ENCODE results near the gene FAM3B. TPM values are rescaled to one million over a fixed set of nuclear protein-coding genes. Genes with fewer than 3 reads are reported as not detected.

Gene FAM3B
- total RNA-seq, 2 donors from 2014 or later, result 1.5 to 11.8 TPM

DNA sequence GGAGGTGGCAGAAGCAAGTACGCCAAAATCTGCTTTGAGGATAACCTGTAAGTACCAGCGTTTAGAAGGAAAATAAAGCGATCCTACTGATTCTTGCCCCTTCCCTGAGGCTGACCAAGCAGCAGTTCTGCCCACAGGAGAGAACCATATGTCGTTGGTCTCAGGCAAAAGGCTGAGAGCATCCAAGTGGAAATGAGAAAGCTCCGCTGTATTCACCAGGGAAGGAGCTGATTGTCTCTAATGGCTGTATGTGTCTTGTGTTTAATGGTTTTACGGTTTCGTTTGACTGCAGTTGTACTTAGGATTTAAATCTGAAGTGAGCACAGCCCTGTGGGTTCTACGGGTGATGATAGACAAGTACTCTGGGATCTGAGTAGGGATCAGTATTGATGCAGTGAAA, 21.9 kb downstream of the FAM3B start:
- Histone ChIP-seq H3K4me1 (ENCODE audit: control insufficient read depth in 1 of 2, low read depth in 2 of 2) (no peaks in the 10 kb centered on the region), H3K9me3 (peaks cover 5% of the 10 kb centered on the region), H3K27ac (no peak overlapping the region), H3K36me3 (no peaks in the 10 kb centered on the region), H3K4me3 (no peak overlapping the region), H3K27me3 (replicated peaks; ENCODE audit: insufficient read depth) (no peaks in the 10 kb centered on the region)
- ATAC-seq (ENCODE audit: insufficient number of reproducible peaks, low FRiP score, low read depth), result no peak
- TF ChIP-seq, protein P1, sequence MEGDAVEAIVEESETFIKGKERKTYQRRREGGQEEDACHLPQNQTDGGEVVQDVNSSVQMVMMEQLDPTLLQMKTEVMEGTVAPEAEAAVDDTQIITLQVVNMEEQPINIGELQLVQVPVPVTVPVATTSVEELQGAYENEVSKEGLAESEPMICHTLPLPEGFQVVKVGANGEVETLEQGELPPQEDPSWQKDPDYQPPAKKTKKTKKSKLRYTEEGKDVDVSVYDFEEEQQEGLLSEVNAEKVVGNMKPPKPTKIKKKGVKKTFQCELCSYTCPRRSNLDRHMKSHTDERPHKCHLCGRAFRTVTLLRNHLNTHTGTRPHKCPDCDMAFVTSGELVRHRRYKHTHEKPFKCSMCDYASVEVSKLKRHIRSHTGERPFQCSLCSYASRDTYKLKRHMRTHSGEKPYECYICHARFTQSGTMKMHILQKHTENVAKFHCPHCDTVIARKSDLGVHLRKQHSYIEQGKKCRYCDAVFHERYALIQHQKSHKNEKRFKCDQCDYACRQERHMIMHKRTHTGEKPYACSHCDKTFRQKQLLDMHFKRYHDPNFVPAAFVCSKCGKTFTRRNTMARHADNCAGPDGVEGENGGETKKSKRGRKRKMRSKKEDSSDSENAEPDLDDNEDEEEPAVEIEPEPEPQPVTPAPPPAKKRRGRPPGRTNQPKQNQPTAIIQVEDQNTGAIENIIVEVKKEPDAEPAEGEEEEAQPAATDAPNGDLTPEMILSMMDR (IDR thresholded peaks at IDR 0.05), result no peak
- DNase-seq (ENCODE audit: low spot score), result no peak

DNA sequence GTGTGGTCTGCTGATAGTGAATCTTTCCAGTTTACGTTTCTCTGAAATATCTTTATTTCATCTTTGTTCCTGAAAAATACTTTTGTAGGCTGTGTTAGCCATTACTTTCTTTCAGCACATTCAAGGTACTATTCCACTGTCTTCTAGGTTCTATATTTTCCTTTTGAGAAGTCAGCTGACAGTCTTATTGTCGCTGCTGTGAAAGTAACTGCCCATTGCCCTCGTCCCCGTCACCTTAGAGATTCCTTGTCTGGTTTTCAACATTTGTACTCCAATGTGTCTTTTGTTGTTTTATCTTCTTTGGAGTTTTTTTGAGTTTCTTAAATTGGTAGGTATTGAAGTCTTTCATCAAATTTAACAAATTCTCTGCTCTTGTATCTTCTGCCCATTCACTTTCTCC, 25.4 kb downstream of the FAM3B start:
- DNase-seq (ENCODE audit: low spot score) (no peak), ATAC-seq (ENCODE audit: insufficient number of reproducible peaks, low FRiP score, low read depth) (no peak)
- H3K4me1 ChIP-seq (ENCODE audit: control insufficient read depth in 1 of 2, low read depth in 2 of 2), result no peaks in the 10 kb centered on the region
- H3K9me3 ChIP-seq, result no peaks in the 10 kb centered on the region
- H3K36me3 ChIP-seq, result no peaks in the 10 kb centered on the region
- H3K27ac ChIP-seq, result no peak overlapping the region
- no peak overlapping the region for H3K4me3 ChIP-seq
- H3K27me3 ChIP-seq (replicated peaks; ENCODE audit: insufficient read depth), result no peaks in the 10 kb centered on the region
- TF ChIP-seq, protein P1 (IDR thresholded peaks at IDR 0.05), result no peak

DNA sequence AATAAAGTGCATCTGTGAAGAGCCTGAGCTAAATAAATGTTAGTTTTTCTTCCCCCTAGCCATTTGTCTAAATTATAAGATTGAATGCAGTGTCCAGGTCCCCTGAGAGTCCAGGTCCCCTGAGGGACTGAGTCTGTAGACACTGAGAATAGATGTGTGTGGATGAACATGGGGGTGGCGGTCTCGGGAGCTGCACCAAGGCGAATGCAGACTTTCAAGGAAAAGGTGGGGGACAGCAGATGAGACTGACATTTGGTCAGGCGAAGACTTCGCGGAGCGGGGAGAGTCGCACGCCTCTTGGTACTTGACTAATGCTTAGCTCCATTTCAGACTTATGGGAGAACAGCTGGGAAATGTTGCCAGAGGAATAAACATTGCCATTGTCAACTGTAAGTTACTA, 27.5 kb downstream of the FAM3B start:
- no peak for ATAC-seq (ENCODE audit: insufficient number of reproducible peaks, low FRiP score, low read depth)
- DNase-seq (ENCODE audit: low spot score), result no peak

DNA sequence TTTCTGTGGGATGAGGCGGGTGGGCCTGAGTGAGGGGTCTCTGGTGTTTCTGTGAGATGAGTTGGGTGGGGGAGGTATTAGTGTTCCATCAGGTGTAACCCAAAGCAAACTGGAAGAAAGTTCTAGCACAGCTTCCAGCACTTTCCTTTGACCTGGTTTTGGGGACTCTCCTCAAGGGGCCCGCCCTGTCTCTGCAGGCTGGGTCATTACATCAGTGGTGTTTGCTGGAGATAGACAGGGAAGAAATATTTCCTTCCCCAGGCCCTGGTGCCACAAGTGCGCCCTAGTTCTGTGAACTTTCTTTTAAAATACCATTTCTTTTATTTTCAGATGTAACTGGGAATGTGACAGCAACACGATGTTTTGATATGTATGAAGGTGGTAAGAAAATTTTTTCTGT, 28.8 kb downstream of the FAM3B start:
- TF ChIP-seq, protein P1 (IDR thresholded peaks at IDR 0.05), result no peak
- H3K27me3 ChIP-seq (replicated peaks; ENCODE audit: insufficient read depth), result no peaks in the 10 kb centered on the region
- H3K36me3 ChIP-seq, result no peaks in the 10 kb centered on the region
- H3K27ac ChIP-seq, result no peak overlapping the region
- ATAC-seq (ENCODE audit: insufficient number of reproducible peaks, low FRiP score, low read depth) (no peak), DNase-seq (ENCODE audit: low spot score) (no peak)
- no peak overlapping the region for H3K4me3 ChIP-seq
- H3K9me3 ChIP-seq, result no peaks in the 10 kb centered on the region
- no peaks in the 10 kb centered on the region for H3K4me1 ChIP-seq (ENCODE audit: control insufficient read depth in 1 of 2, low read depth in 2 of 2)

More for the DNA sequence above, 27.5 kb downstream of the FAM3B start:
- H3K4me3 ChIP-seq, result no peak overlapping the region
- H3K36me3 ChIP-seq, result no peaks in the 10 kb centered on the region
- H3K27me3 ChIP-seq (replicated peaks; ENCODE audit: insufficient read depth), result no peaks in the 10 kb centered on the region
- H3K4me1 ChIP-seq (ENCODE audit: control insufficient read depth in 1 of 2, low read depth in 2 of 2), result no peaks in the 10 kb centered on the region
- no peaks in the 10 kb centered on the region for H3K9me3 ChIP-seq
- TF ChIP-seq, protein P1 (IDR thresholded peaks at IDR 0.05), result no peak
- no peak overlapping the region for H3K27ac ChIP-seq

DNA sequence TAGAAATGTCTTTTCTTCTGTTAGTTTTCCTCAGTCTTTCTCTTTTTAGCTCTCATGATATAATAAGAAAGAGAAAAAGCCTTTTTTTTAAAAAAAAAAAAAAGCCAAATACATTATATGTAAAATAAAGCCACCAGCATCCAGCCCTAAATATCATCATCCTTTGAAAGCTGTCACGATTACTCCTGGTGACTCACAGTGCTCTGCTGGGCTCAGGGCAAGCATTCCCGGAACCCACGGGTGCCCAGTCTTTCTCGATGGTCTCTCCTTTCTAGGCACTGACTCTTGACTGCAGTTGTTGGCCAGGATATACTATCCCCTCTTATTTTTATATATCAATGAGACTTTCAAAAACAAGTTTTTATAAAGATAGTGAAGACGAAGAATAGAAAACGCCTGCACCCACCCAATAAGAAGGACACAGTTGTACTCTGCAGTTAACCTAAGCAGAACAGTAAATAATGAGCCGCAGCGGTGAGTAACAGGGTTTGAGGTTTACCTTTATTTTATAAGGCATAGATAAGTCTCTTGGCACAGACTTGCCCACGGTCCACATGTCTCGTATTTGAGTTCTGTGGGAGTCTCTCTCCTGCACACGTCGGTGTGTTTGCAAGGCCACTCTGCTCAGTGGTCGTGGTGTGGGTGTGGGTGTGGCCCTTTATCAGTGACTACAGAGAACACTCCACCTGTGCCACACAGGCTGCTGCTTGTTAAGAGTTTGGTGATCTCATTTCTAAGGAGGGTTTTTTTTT, 29.5 kb downstream of the FAM3B start:
- no peak for ATAC-seq (ENCODE audit: insufficient number of reproducible peaks, low FRiP score, low read depth)
- H3K27ac ChIP-seq, result no peak overlapping the region
- no peaks in the 10 kb centered on the region for H3K36me3 ChIP-seq
- no peaks in the 10 kb centered on the region for H3K4me1 ChIP-seq (ENCODE audit: control insufficient read depth in 1 of 2, low read depth in 2 of 2)
- no peaks in the 10 kb centered on the region for H3K27me3 ChIP-seq (replicated peaks; ENCODE audit: insufficient read depth)
- H3K9me3 ChIP-seq, result no peaks in the 10 kb centered on the region
- DNase-seq (ENCODE audit: low spot score), result no peak
- no peak overlapping the region for H3K4me3 ChIP-seq
- TF ChIP-seq, protein P1 (IDR thresholded peaks at IDR 0.05), result no peak

Data from thoracic aorta (tissue), 2 donors.